ENCODE results near the gene LAMA5.

DNA sequence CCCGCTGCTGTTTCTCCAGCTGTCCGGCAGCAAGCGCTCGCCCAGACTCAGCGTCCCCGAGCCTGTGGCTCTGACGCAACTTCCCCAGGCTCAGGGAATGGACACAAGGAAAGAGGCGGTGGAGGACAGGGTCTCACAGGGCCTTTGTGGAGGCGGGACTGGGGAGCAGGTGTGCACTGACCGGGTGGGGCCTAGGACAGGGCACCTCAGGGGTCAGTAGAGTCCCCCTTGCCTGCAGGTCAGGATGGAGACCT is 20.0 kb downstream of the LAMA5 start:
- TF ChIP-seq JUND (IDR thresholded peaks at IDR 0.05) (no peak), EZH2phosphoT487 (IDR thresholded peaks at IDR 0.05; ENCODE audit: borderline replicate concordance) (no peak), CTCF (IDR thresholded peaks at IDR 0.05 in 2 of 3, conservative IDR thresholded peaks at IDR 0.05 in 1 of 3; ENCODE audit: borderline replicate concordance in 1 of 3, insufficient read depth in 1 of 3, low read depth in 2 of 3, low read length in 2 of 3) (no peak), EZH2 (IDR thresholded peaks at IDR 0.05) (no peak), ZNF274 (IDR thresholded peaks at IDR 0.05; ENCODE audit: low read depth, low read length) (no peak), MAX (IDR thresholded peaks at IDR 0.05) (no peak), CEBPB (IDR thresholded peaks at IDR 0.05; ENCODE audit: low read depth) (no peak), SP1 (IDR thresholded peaks at IDR 0.05; ENCODE audit: low read depth) (no peak), POLR2A (IDR thresholded peaks at IDR 0.05; ENCODE audit: borderline replicate concordance, extremely low read depth, insufficient read depth, insufficient read length) (no peak), RAD21 (IDR thresholded peaks at IDR 0.05; ENCODE audit: low read depth) (no peak), CBX3 (IDR thresholded peaks at IDR 0.05; ENCODE audit: low read depth) (no peak)
- TF ChIP-seq, protein P1, sequence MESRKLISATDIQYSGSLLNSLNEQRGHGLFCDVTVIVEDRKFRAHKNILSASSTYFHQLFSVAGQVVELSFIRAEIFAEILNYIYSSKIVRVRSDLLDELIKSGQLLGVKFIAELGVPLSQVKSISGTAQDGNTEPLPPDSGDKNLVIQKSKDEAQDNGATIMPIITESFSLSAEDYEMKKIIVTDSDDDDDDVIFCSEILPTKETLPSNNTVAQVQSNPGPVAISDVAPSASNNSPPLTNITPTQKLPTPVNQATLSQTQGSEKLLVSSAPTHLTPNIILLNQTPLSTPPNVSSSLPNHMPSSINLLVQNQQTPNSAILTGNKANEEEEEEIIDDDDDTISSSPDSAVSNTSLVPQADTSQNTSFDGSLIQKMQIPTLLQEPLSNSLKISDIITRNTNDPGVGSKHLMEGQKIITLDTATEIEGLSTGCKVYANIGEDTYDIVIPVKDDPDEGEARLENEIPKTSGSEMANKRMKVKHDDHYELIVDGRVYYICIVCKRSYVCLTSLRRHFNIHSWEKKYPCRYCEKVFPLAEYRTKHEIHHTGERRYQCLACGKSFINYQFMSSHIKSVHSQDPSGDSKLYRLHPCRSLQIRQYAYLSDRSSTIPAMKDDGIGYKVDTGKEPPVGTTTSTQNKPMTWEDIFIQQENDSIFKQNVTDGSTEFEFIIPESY (IDR thresholded peaks at IDR 0.05; ENCODE audit: extremely low read depth, insufficient replicate concordance, low read length), result no peak
- TF ChIP-seq, protein P2, sequence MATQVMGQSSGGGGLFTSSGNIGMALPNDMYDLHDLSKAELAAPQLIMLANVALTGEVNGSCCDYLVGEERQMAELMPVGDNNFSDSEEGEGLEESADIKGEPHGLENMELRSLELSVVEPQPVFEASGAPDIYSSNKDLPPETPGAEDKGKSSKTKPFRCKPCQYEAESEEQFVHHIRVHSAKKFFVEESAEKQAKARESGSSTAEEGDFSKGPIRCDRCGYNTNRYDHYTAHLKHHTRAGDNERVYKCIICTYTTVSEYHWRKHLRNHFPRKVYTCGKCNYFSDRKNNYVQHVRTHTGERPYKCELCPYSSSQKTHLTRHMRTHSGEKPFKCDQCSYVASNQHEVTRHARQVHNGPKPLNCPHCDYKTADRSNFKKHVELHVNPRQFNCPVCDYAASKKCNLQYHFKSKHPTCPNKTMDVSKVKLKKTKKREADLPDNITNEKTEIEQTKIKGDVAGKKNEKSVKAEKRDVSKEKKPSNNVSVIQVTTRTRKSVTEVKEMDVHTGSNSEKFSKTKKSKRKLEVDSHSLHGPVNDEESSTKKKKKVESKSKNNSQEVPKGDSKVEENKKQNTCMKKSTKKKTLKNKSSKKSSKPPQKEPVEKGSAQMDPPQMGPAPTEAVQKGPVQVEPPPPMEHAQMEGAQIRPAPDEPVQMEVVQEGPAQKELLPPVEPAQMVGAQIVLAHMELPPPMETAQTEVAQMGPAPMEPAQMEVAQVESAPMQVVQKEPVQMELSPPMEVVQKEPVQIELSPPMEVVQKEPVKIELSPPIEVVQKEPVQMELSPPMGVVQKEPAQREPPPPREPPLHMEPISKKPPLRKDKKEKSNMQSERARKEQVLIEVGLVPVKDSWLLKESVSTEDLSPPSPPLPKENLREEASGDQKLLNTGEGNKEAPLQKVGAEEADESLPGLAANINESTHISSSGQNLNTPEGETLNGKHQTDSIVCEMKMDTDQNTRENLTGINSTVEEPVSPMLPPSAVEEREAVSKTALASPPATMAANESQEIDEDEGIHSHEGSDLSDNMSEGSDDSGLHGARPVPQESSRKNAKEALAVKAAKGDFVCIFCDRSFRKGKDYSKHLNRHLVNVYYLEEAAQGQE (IDR thresholded peaks at IDR 0.05; ENCODE audit: low read depth), result no peak
